HEK293 (cell line): ENCODE measurements around the gene NMRK2.

Experiments used
- CTCF ChIA-PET: fragments of 350-600 bp; formaldehyde crosslinking; extraction: SDS; loops from one replicate; lab custom pipeline; 2021; ENCODE audit warnings: antibody characterized with exemption; lab: Yijun Ruan, JAX
- POLR2A ChIA-PET: fragments of 300-600 bp; formaldehyde crosslinking; extraction: SDS; loops from one replicate; lab custom pipeline; 2020; ENCODE audit warnings: antibody characterized with exemption, inconsistent platforms; lab: Yijun Ruan, JAX
- H3K27ac ChIP-seq: fragments of 200-500 bp; sonication (Bioruptor generic); 2 replicates; pipeline ENCODE4 v1.5.1; 2014; ENCODE audit warnings: low read depth, low read length, control low read depth, inconsistent platforms; ENCODE audit errors: extremely low read depth
- H3K36me3 ChIP-seq, 2 experiments: fragments of 200-500 bp in 1 of 2; sonication (Bioruptor generic) in 1 of 2; 1 replicate in 1 of 2; 2 replicates in 1 of 2; pipeline ENCODE4 v1.5.1; 2014 to 2017; ENCODE audit warnings: inconsistent platforms in 2 of 2, low read length in 2 of 2; ENCODE audit not compliant: control insufficient read depth in 2 of 2, insufficient read depth in 1 of 2
- H3K4me1 ChIP-seq: fragments of 200-500 bp; sonication (Bioruptor generic); 2 replicates; pipeline ENCODE4 v1.5.1; 2014; ENCODE audit warnings: mild to moderate bottlenecking, low read length, inconsistent platforms; ENCODE audit not compliant: control insufficient read depth, insufficient read depth
- H3K4me3 ChIP-seq: 2 replicates; pipeline ENCODE4 v1.5.1; 2011; ENCODE audit warnings: low read depth, mild to moderate bottlenecking, control low read depth, low read length, moderate library complexity
- H3K9me3 ChIP-seq: fragments of 200-500 bp; sonication (Bioruptor generic); 2 replicates; pipeline ENCODE4 v1.5.1; 2014; ENCODE audit warnings: low read depth, low read length, inconsistent platforms; ENCODE audit not compliant: control insufficient read depth, insufficient read depth
- AEBP2 ChIP-seq: fragments of 450-650 bp; formaldehyde crosslinking; IDR thresholded peaks from 2 replicates; pipeline ENCODE4 v1.5.1; 2016; ENCODE audit warnings: missing biosample characterization, missing genetic modification characterization, borderline replicate concordance
- GFI1B ChIP-seq: fragments of 450-650 bp; formaldehyde crosslinking; IDR thresholded peaks from 2 replicates; pipeline ENCODE4 v1.5.1; 2016; ENCODE audit warnings: missing biosample characterization, missing genetic modification characterization
- KLF1 ChIP-seq: fragments of 450-650 bp; formaldehyde crosslinking; IDR thresholded peaks from 2 replicates; pipeline ENCODE4 v1.5.1; 2016; ENCODE audit warnings: missing biosample characterization, missing genetic modification characterization
- KLF8 ChIP-seq: fragments of 450-650 bp; formaldehyde crosslinking; IDR thresholded peaks from 2 replicates; pipeline ENCODE4 v1.5.1; 2016; ENCODE audit warnings: missing biosample characterization, missing genetic modification characterization
- ZBTB48 ChIP-seq: fragments of 450-650 bp; formaldehyde crosslinking; IDR thresholded peaks from 2 replicates; pipeline ENCODE4 v1.5.1; 2016; ENCODE audit warnings: missing biosample characterization, missing genetic modification characterization
- ZBTB7A ChIP-seq: fragments of 450-650 bp; formaldehyde crosslinking; IDR thresholded peaks from 2 replicates; pipeline ENCODE4 v1.5.1; 2016; ENCODE audit warnings: low read depth, missing biosample characterization, missing genetic modification characterization
- ZEB2 ChIP-seq: fragments of 450-650 bp; formaldehyde crosslinking; IDR thresholded peaks from 2 replicates; pipeline ENCODE4 v1.5.1; 2016; ENCODE audit warnings: missing biosample characterization, missing genetic modification characterization
- ZNF133 ChIP-seq: fragments of 450-650 bp; formaldehyde crosslinking; IDR thresholded peaks from 2 replicates; pipeline ENCODE4 v1.5.1; 2016; ENCODE audit warnings: missing biosample characterization, missing genetic modification characterization
- ZNF184 ChIP-seq: fragments of 450-650 bp; IDR thresholded peaks from 2 replicates; pipeline ENCODE4 v1.5.1; 2018; ENCODE audit warnings: missing biosample characterization, mild to moderate bottlenecking, missing genetic modification characterization
- ZNF202 ChIP-seq: fragments of 450-650 bp; formaldehyde crosslinking; IDR thresholded peaks from 2 replicates; pipeline ENCODE4 v1.5.1; 2016; ENCODE audit warnings: missing biosample characterization, missing genetic modification characterization, borderline replicate concordance
- ZNF394 ChIP-seq: fragments of 450-650 bp; formaldehyde crosslinking; IDR thresholded peaks from 2 replicates; pipeline ENCODE4 v1.5.1; 2016; ENCODE audit warnings: missing biosample characterization, missing genetic modification characterization, mild to moderate bottlenecking, moderate library complexity, borderline replicate concordance
- ZNF513 ChIP-seq: fragments of 450-650 bp; IDR thresholded peaks from 2 replicates; pipeline ENCODE4 v1.5.1; 2018; ENCODE audit warnings: missing biosample characterization, missing genetic modification characterization
- ZNF521 ChIP-seq: fragments of 450-650 bp; formaldehyde crosslinking; IDR thresholded peaks from 2 replicates; pipeline ENCODE4 v1.5.1; 2017; ENCODE audit warnings: missing biosample characterization, mild to moderate bottlenecking, missing genetic modification characterization
- ZNF544 ChIP-seq: fragments of 450-650 bp; formaldehyde crosslinking; IDR thresholded peaks from 2 replicates; pipeline ENCODE4 v1.5.0; 2017; ENCODE audit warnings: missing biosample characterization, missing genetic modification characterization
- ZNF600 ChIP-seq: fragments of 450-650 bp; formaldehyde crosslinking; IDR thresholded peaks from 2 replicates; pipeline ENCODE4 v1.5.1; 2016; ENCODE audit warnings: missing biosample characterization, missing genetic modification characterization
- ZNF623 ChIP-seq: fragments of 450-650 bp; formaldehyde crosslinking; IDR thresholded peaks from 2 replicates; pipeline ENCODE4 v1.5.1; 2016; ENCODE audit warnings: missing biosample characterization, missing genetic modification characterization
- ZNF639 ChIP-seq: fragments of 450-650 bp; formaldehyde crosslinking; IDR thresholded peaks from 2 replicates; pipeline ENCODE4 v1.5.1; 2016; ENCODE audit warnings: missing biosample characterization, missing genetic modification characterization
- ZNF701 ChIP-seq: fragments of 450-650 bp; formaldehyde crosslinking; IDR thresholded peaks from 2 replicates; pipeline ENCODE4 v1.5.1; 2016; ENCODE audit warnings: missing biosample characterization, missing genetic modification characterization
- ZNF768 ChIP-seq: fragments of 450-650 bp; formaldehyde crosslinking; IDR thresholded peaks from 2 replicates; pipeline ENCODE4 v1.5.1; 2018; ENCODE audit warnings: missing biosample characterization, mild to moderate bottlenecking, missing genetic modification characterization
- ZNF785 ChIP-seq: fragments of 450-650 bp; formaldehyde crosslinking; IDR thresholded peaks from 2 replicates; pipeline ENCODE4 v1.5.1; 2016; ENCODE audit warnings: missing biosample characterization, missing genetic modification characterization
- TF ChIP-seq, protein P1 (sequence below): fragments of 450-650 bp; formaldehyde crosslinking; IDR thresholded peaks from 2 replicates; pipeline ENCODE4 v1.5.0; 2017; ENCODE audit warnings: missing biosample characterization, missing genetic modification characterization, borderline replicate concordance
- TF ChIP-seq, protein P2 (sequence below): fragments of 450-650 bp; formaldehyde crosslinking; IDR thresholded peaks from 2 replicates; pipeline ENCODE4 v1.5.1; 2016; ENCODE audit warnings: missing biosample characterization, missing genetic modification characterization
- TF ChIP-seq, protein P3 (sequence below): fragments of 450-650 bp; formaldehyde crosslinking; IDR thresholded peaks from 2 replicates; pipeline ENCODE4 v1.5.1; 2016; ENCODE audit warnings: missing biosample characterization, missing genetic modification characterization
- TF ChIP-seq, protein P4 (sequence below): fragments of 450-650 bp; formaldehyde crosslinking; IDR thresholded peaks from 2 replicates; pipeline ENCODE4 v1.5.1; 2016; ENCODE audit warnings: missing biosample characterization, missing genetic modification characterization

Gene NMRK2

GRCh38 chr19:3982701-3983541 is 50.1 kb downstream of the NMRK2 start:
- H3K9me3 ChIP-seq: no peaks in the 10 kb centered on the region
- H3K4me3 ChIP-seq: peak overlapping the region; percentile 99
- peaks cover 11% of the 10 kb centered on the region; the same call in 1 of the 2 replicates for H3K4me1 ChIP-seq
- peaks cover 28 to 68% of the 10 kb centered on the region in 2 experiments for H3K36me3 ChIP-seq
- POLR2A ChIA-PET: interaction anchor here (1.4 to 8.3 kb wide), 2 partner anchors 12 to 24 kb away, joined by 3 to 258 read pairs; partner anchors contain the start of gene DAPK3
- H3K27ac ChIP-seq: peak overlapping the region; percentile 100
- CTCF ChIA-PET: interaction anchor here (0.6 kb wide), 1 partner anchor 81 kb away, joined by 3 read pairs; no protein-coding TSS in a partner anchor
- TF ChIP-seq KLF1 (tag by site-specific recombination) (no peak; the same call in none of the 2 replicates), ZNF768 (tag by site-specific recombination) (no peak), ZBTB48 (no peak), ZNF600 (peak; percentile 56), ZEB2 (0 out of 2 replicates have a peak, but pooled peaks have one; percentile 18), ZNF394 (no peak), ZNF785 (no peak), ZNF133 (tag by site-specific recombination) (no peak), ZNF544 (no peak), ZBTB7A (peak; percentile 11; the same call in 1 of the 2 replicates), ZNF202 (tag by site-specific recombination) (no peak), KLF8 (tag by site-specific recombination) (peak; percentile 56; the same call in 1 of the 2 replicates), ZNF623 (tag by site-specific recombination) (no peak), ZNF521 (tag by site-specific recombination) (no peak), ZNF701 (no peak), AEBP2 (tag by site-specific recombination) (no peak), ZNF639 (tag by site-specific recombination) (no peak), ZNF513 (tag by site-specific recombination) (no peak), GFI1B (tag by site-specific recombination) (no peak), ZNF184 (tag by site-specific recombination) (no peak)
- TF ChIP-seq, protein P1, sequence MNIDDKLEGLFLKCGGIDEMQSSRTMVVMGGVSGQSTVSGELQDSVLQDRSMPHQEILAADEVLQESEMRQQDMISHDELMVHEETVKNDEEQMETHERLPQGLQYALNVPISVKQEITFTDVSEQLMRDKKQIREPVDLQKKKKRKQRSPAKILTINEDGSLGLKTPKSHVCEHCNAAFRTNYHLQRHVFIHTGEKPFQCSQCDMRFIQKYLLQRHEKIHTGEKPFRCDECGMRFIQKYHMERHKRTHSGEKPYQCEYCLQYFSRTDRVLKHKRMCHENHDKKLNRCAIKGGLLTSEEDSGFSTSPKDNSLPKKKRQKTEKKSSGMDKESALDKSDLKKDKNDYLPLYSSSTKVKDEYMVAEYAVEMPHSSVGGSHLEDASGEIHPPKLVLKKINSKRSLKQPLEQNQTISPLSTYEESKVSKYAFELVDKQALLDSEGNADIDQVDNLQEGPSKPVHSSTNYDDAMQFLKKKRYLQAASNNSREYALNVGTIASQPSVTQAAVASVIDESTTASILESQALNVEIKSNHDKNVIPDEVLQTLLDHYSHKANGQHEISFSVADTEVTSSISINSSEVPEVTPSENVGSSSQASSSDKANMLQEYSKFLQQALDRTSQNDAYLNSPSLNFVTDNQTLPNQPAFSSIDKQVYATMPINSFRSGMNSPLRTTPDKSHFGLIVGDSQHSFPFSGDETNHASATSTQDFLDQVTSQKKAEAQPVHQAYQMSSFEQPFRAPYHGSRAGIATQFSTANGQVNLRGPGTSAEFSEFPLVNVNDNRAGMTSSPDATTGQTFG (tag by site-specific recombination): 0 out of 2 replicates have a peak, but pooled peaks have one; percentile 34
- TF ChIP-seq, protein P2, sequence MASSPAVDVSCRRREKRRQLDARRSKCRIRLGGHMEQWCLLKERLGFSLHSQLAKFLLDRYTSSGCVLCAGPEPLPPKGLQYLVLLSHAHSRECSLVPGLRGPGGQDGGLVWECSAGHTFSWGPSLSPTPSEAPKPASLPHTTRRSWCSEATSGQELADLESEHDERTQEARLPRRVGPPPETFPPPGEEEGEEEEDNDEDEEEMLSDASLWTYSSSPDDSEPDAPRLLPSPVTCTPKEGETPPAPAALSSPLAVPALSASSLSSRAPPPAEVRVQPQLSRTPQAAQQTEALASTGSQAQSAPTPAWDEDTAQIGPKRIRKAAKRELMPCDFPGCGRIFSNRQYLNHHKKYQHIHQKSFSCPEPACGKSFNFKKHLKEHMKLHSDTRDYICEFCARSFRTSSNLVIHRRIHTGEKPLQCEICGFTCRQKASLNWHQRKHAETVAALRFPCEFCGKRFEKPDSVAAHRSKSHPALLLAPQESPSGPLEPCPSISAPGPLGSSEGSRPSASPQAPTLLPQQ (tag by site-specific recombination): no peak
- TF ChIP-seq, protein P3, sequence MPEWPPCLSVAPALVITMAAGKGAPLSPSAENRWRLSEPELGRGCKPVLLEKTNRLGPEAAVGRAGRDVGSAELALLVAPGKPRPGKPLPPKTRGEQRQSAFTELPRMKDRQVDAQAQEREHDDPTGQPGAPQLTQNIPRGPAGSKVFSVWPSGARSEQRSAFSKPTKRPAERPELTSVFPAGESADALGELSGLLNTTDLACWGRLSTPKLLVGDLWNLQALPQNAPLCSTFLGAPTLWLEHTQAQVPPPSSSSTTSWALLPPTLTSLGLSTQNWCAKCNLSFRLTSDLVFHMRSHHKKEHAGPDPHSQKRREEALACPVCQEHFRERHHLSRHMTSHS (tag by site-specific recombination): no peak
- TF ChIP-seq, protein P4, sequence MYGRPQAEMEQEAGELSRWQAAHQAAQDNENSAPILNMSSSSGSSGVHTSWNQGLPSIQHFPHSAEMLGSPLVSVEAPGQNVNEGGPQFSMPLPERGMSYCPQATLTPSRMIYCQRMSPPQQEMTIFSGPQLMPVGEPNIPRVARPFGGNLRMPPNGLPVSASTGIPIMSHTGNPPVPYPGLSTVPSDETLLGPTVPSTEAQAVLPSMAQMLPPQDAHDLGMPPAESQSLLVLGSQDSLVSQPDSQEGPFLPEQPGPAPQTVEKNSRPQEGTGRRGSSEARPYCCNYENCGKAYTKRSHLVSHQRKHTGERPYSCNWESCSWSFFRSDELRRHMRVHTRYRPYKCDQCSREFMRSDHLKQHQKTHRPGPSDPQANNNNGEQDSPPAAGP: peak; percentile 86
